Sigmoid colon (tissue), 4 donors: ENCODE data around the gene TOP1.

Source experiments
- EP300 ChIP-seq, 4 donors: sonication (generic); formaldehyde crosslinking; IDR thresholded peaks; one replicate each; pipeline ENCODE4 v1.6.1; 2017; ENCODE audit warnings: antibody characterized with exemption in 4 of 4
- POLR2A ChIP-seq, 2 donors: fragments of 450-650 bp; IDR thresholded peaks; one replicate each; pipeline ENCODE4 v1.6.1; 2016; ENCODE audit warnings: antibody characterized with exemption in 2 of 2, mild to moderate bottlenecking in 2 of 2, moderate library complexity in 2 of 2
- POLR2AphosphoS5 ChIP-seq, 4 donors: sonication (generic); formaldehyde crosslinking; IDR thresholded peaks; one replicate each; pipeline ENCODE4 v1.6.1; 2017; ENCODE audit warnings: antibody characterized with exemption in 4 of 4
- TF ChIP-seq, protein P1 (sequence below), 4 experiments: fragments of 450-650 bp in 3 of 4; fragments of 200-600 bp in 1 of 4; IDR thresholded peaks; one replicate each; pipeline ENCODE4 v1.5.1; 2016 to 2019; ENCODE audit warnings: antibody characterized with exemption in 4 of 4, mild to moderate bottlenecking in 3 of 4, moderate library complexity in 2 of 4

DNA sequence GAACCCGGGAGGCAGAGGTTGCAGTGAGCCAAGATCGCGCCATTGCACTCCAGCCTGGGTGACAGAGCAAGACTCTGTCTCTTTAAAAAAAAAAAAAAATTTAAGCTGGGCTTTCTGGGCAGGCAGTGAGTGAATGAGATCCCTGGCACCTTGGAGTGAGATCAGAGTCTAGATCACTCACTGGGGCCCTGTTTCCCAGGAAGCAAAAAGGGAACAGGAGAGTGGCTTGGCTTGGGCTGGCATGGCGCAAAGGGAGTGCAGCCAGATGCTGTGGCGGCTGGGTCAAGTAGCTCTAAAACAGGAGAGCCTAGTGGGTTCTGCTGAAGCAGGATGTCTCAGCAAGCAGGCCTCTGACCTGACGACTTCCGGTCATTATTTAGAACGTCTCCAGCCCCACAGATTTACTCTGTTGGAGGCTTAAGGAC, 119.2 kb downstream of the TOP1 start:
- TF ChIP-seq, protein P1, sequence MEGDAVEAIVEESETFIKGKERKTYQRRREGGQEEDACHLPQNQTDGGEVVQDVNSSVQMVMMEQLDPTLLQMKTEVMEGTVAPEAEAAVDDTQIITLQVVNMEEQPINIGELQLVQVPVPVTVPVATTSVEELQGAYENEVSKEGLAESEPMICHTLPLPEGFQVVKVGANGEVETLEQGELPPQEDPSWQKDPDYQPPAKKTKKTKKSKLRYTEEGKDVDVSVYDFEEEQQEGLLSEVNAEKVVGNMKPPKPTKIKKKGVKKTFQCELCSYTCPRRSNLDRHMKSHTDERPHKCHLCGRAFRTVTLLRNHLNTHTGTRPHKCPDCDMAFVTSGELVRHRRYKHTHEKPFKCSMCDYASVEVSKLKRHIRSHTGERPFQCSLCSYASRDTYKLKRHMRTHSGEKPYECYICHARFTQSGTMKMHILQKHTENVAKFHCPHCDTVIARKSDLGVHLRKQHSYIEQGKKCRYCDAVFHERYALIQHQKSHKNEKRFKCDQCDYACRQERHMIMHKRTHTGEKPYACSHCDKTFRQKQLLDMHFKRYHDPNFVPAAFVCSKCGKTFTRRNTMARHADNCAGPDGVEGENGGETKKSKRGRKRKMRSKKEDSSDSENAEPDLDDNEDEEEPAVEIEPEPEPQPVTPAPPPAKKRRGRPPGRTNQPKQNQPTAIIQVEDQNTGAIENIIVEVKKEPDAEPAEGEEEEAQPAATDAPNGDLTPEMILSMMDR (IDR thresholded peaks at IDR 0.05) = no peak
- TF ChIP-seq EP300 (IDR thresholded peaks at IDR 0.05) = no peak
- TF ChIP-seq POLR2A (IDR thresholded peaks at IDR 0.05) = no peak
- TF ChIP-seq POLR2AphosphoS5 (IDR thresholded peaks at IDR 0.05) = no peak
